ENCODE data around the gene MED13L. TPM values are rescaled to one million over a fixed set of nuclear protein-coding genes. Genes with fewer than 3 reads are reported as not detected.

MED13L gene
- total RNA-seq, 2 donors from 2014 or later: 55.0 to 64.1 TPM

DNA sequence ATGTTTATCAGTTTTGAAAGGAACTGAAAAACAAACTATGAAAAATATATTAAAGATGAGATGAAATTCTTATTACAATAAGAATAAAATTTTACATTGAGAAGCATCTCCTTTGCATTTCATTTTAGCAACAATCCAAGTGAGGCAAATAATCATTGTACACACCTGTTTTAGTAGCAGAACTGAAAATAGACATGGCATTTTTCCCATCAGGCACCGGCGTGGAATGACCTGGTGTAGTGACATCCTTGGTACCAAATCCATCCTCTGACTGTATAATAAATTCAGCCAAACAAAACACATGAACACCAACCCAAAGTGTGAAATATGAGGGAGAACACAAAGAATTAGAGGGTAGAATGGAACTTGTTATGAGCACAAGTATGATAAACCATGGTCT is 271.4 kb downstream of the MED13L start:
- H3K4me1 ChIP-seq: no peaks in the 10 kb centered on the region
- H3K9me3 ChIP-seq: no peaks in the 10 kb centered on the region
- H3K36me3 ChIP-seq: peaks cover 58% of the 10 kb centered on the region
- DNase-seq (ENCODE audit: low spot score): no peak
- H3K27ac ChIP-seq: no peak overlapping the region
- no peak overlapping the region for H3K4me3 ChIP-seq
- no peaks in the 10 kb centered on the region for H3K27me3 ChIP-seq
- TF ChIP-seq, protein P1, sequence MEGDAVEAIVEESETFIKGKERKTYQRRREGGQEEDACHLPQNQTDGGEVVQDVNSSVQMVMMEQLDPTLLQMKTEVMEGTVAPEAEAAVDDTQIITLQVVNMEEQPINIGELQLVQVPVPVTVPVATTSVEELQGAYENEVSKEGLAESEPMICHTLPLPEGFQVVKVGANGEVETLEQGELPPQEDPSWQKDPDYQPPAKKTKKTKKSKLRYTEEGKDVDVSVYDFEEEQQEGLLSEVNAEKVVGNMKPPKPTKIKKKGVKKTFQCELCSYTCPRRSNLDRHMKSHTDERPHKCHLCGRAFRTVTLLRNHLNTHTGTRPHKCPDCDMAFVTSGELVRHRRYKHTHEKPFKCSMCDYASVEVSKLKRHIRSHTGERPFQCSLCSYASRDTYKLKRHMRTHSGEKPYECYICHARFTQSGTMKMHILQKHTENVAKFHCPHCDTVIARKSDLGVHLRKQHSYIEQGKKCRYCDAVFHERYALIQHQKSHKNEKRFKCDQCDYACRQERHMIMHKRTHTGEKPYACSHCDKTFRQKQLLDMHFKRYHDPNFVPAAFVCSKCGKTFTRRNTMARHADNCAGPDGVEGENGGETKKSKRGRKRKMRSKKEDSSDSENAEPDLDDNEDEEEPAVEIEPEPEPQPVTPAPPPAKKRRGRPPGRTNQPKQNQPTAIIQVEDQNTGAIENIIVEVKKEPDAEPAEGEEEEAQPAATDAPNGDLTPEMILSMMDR (IDR thresholded peaks at IDR 0.05): no peak

DNA sequence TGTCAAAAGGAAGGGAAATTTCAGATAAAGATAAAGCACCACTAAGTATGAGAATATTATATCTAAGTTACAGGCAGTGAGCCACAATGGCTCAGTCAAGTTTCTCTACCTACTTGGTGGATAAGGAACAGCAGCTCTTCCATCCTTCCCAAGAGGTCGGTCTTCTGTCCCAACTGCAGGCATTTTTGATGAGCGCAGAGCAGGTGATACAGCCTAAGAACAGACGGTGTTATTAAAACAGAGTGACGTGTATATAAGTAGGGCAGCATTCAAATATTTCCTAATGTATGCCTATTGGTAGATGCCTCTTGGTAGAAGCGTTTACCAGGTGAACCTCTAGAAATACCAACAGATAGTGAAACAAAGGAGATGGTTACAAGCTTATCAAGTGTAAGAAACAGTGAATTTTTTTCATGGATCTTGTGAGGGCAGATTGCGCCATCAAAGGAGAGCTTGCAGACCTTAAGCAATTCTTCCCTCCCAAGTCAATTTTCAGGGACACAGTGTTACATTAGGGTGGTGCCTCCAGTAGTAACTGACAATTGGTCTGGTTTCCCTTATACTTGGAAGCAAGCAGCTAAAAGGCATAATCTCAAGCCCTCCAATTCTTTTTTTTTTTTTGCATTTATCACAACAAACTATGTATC is 274.5 kb downstream of the MED13L start:
- no peaks in the 10 kb centered on the region for H3K27me3 ChIP-seq
- H3K27ac ChIP-seq: no peak overlapping the region
- H3K4me1 ChIP-seq: peaks cover 0 to 3% of the 10 kb centered on the region in 2 donors
- peaks cover 37% of the 10 kb centered on the region for H3K36me3 ChIP-seq
- TF ChIP-seq, protein P1 (IDR thresholded peaks at IDR 0.05): no peak
- H3K4me3 ChIP-seq: no peak overlapping the region
- H3K9me3 ChIP-seq: no peaks in the 10 kb centered on the region
- DNase-seq (ENCODE audit: low spot score): no peak

DNA sequence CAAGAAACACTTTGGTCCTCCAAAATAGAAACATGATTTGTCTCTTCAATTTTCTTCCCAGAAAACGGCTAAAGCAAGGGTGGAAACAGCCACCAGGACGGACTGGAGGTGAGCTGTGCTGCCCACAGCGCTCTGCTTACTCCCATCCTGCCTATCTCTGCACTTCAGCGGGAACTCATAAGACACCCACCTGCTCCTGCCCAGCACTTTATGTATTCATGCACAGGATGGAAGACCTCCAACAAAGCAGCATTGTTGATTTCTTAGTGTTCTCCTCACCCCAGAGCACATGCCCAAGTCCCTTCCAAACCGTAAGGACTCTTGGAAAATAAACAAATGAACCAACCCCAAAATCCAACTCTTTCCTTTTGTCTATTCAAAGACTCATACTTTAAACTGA is 277.2 kb downstream of the MED13L start:
- H3K4me1 ChIP-seq: peaks cover 0 to 3% of the 10 kb centered on the region in 2 donors
- no peaks in the 10 kb centered on the region for H3K27me3 ChIP-seq
- no peaks in the 10 kb centered on the region for H3K9me3 ChIP-seq
- no peak overlapping the region for H3K27ac ChIP-seq
- no peak for DNase-seq (ENCODE audit: low spot score)
- H3K4me3 ChIP-seq: no peak overlapping the region
- H3K36me3 ChIP-seq: peaks cover 28% of the 10 kb centered on the region
- TF ChIP-seq, protein P1 (IDR thresholded peaks at IDR 0.05): no peak

DNA sequence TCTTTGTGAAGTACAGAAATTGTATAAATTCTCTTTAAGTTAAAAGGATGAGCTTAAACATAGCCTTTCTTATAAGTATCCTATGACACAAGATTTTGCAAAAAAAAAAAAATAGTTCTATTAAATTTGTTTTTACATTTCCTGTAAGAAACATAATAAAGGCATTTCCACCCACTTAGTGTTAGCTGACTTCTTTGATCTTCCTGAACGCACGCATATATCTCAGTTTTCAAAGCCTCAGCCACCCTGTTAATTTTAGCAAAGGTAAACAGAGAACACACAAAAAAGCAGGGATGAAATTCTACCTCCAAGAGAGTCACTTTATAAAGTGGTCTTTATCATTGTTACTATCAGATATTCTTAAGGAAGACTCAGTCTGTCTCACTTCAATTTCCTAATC is 277.9 kb downstream of the MED13L start:
- Histone ChIP-seq H3K4me1 (peaks cover 0 to 3% of the 10 kb centered on the region in 2 donors), H3K27ac (no peak overlapping the region), H3K36me3 (peaks cover 33% of the 10 kb centered on the region), H3K9me3 (no peaks in the 10 kb centered on the region), H3K4me3 (no peak overlapping the region), H3K27me3 (no peaks in the 10 kb centered on the region)
- DNase-seq (ENCODE audit: low spot score): no peak
- TF ChIP-seq, protein P1 (IDR thresholded peaks at IDR 0.05): no peak

DNA sequence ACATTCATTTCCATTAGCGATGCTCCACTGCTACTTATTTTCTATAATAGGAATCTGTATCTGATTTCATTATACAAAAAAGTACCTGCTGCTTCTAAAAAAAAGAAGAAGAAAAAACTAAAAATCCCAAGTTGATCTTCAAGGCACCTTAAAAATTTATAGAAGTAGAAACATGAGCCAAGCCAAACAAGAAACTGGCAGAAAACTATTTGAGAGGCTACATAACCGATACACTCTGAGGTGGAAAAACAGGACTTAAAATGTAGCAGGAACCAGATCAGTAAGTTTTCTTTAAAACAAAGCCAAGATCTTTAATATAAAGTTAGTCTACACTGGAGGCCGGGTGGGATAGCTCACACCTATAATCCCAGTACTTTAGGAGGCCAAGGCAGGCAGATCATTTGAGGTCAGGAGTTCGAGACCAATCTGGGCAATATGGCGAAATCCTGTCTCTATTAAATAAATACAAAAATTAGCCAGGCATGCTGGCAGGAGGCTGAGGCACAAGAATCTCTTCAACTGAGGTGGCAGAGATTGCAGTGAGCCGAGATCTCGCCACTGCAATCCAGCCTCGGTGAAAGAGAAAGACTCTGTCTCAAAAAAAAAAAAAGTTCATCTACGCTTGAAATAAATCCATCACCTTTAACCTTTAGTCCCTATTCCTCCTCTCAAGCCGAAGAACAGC is 278.6 kb downstream of the MED13L start:
- no peak overlapping the region for H3K27ac ChIP-seq
- peaks cover 0 to 3% of the 10 kb centered on the region in 2 donors for H3K4me1 ChIP-seq
- H3K4me3 ChIP-seq: no peak overlapping the region
- peaks cover 36% of the 10 kb centered on the region for H3K36me3 ChIP-seq
- H3K27me3 ChIP-seq: no peaks in the 10 kb centered on the region
- TF ChIP-seq, protein P1 (IDR thresholded peaks at IDR 0.05): no peak
- DNase-seq (ENCODE audit: low spot score): no peak
- H3K9me3 ChIP-seq: no peaks in the 10 kb centered on the region

Measured in right atrium auricular region (tissue), 2 donors.